Measurements from ENCODE around the gene MTCH1. TPM values are rescaled to one million over a fixed set of nuclear protein-coding genes. Genes with fewer than 3 reads are reported as not detected.

Gene MTCH1
- total RNA-seq, 2 donors from 2014 or later = 226 to 235 TPM

- no peaks in the 10 kb centered on the region for H3K4me1 ChIP-seq (ENCODE audit: control insufficient read depth, insufficient read depth, low read length)
- Mint-ChIP-seq H3K4me3 (no peak overlapping the region), H3K4me1 (peaks cover 2% of the 10 kb centered on the region), H3K36me3 (ENCODE audit: low read depth) (no peaks in the 10 kb centered on the region), H3K9me3 (no peaks in the 10 kb centered on the region), H3K27me3 (ENCODE audit: insufficient read depth) (peaks cover 3% of the 10 kb centered on the region), H3K27ac (no peak overlapping the region)
- 86 to 90% methylated on average over 8 to 12 of the region's 12 CpGs for WGBS, 2 experiments (ENCODE audit: insufficient coverage in 1 of 2, insufficient read length in 1 of 2)
- peak; percentile 36 for DNase-seq
- H3K9me3 ChIP-seq (ENCODE audit: control insufficient read depth, low read length) = no peaks in the 10 kb centered on the region
- H3K36me3 ChIP-seq (ENCODE audit: control insufficient read depth, insufficient read depth, low read length) = no peaks in the 10 kb centered on the region
- no peak for TF ChIP-seq CTCF (conservative IDR thresholded peaks at IDR 0.05)
- no peak overlapping the region for H3K9ac ChIP-seq (ENCODE audit: extremely low read depth, low read length, poor library complexity, severe bottlenecking)
- H3K27ac ChIP-seq (ENCODE audit: low read depth, low read length) = no peak overlapping the region
- H3K4me3 ChIP-seq (ENCODE audit: low read length) = no peak overlapping the region
- no peaks in the 10 kb centered on the region for H3K27me3 ChIP-seq (ENCODE audit: control insufficient read depth, insufficient read depth, low read length, poor library complexity, severe bottlenecking)
Observed at GRCh38 chr6:36947570-36948351, 38.2 kb downstream of the MTCH1 start.

- no peaks in the 10 kb centered on the region for H3K4me1 ChIP-seq (ENCODE audit: control insufficient read depth, insufficient read depth, low read length)
- H3K27ac Mint-ChIP-seq = no peak overlapping the region
- no peaks in the 10 kb centered on the region for H3K27me3 ChIP-seq (ENCODE audit: control insufficient read depth, insufficient read depth, low read length, poor library complexity, severe bottlenecking)
- no peak for TF ChIP-seq CTCF (conservative IDR thresholded peaks at IDR 0.05)
- peaks cover 5% of the 10 kb centered on the region for H3K9me3 Mint-ChIP-seq
- H3K36me3 Mint-ChIP-seq (ENCODE audit: low read depth) = no peaks in the 10 kb centered on the region
- H3K4me1 Mint-ChIP-seq = peaks cover 2% of the 10 kb centered on the region
- H3K36me3 ChIP-seq (ENCODE audit: control insufficient read depth, insufficient read depth, low read length) = no peaks in the 10 kb centered on the region
- no peak overlapping the region for H3K4me3 Mint-ChIP-seq
- H3K9ac ChIP-seq (ENCODE audit: extremely low read depth, low read length, poor library complexity, severe bottlenecking) = no peak overlapping the region
- H3K4me3 ChIP-seq (ENCODE audit: low read length) = no peak overlapping the region
- peak; percentile 36 for DNase-seq
- peaks cover 3% of the 10 kb centered on the region for H3K27me3 Mint-ChIP-seq (ENCODE audit: insufficient read depth)
- no peaks in the 10 kb centered on the region for H3K9me3 ChIP-seq (ENCODE audit: control insufficient read depth, low read length)
- no peak overlapping the region for H3K27ac ChIP-seq (ENCODE audit: low read depth, low read length)
- whole genome bisulfite sequencing, 2 experiments (ENCODE audit: insufficient coverage in 1 of 2, insufficient read length in 1 of 2) = 92 to 100% methylated on average over 1 to 4 of the region's 4 CpGs
Observed at GRCh38 chr6:36946526-36946925, 39.5 kb downstream of the MTCH1 start.

DNA sequence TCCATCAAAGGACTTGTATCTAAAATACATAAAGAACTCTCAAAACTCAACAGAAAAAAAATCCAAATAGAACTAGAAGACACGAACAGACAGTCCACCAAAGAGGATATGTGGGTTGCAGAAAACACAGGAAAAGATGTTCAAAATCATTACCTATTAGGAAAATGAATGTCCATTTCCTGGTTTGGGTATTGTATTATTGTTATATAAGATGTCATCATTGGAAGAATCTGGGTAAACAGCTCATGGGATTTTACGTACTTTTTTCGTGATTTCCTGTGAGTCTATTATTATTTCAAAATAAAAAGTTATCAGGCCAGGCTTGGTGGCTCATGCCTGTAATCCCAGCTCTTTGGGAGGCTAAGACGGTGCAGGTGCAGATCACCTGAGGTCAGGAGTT, 40.7 kb downstream of the MTCH1 start:
- H3K9me3 Mint-ChIP-seq = peaks cover 13% of the 10 kb centered on the region
- H3K27ac ChIP-seq (ENCODE audit: low read depth, low read length) = no peak overlapping the region
- peaks cover 3% of the 10 kb centered on the region for H3K27me3 Mint-ChIP-seq (ENCODE audit: insufficient read depth)
- DNase-seq = peak; percentile 10
- no peak for TF ChIP-seq CTCF (conservative IDR thresholded peaks at IDR 0.05)
- H3K4me1 ChIP-seq (ENCODE audit: control insufficient read depth, insufficient read depth, low read length) = no peaks in the 10 kb centered on the region
- peaks cover 2% of the 10 kb centered on the region for H3K4me1 Mint-ChIP-seq
- H3K36me3 ChIP-seq (ENCODE audit: control insufficient read depth, insufficient read depth, low read length) = no peaks in the 10 kb centered on the region
- H3K9ac ChIP-seq (ENCODE audit: extremely low read depth, low read length, poor library complexity, severe bottlenecking) = no peak overlapping the region
- no peak overlapping the region for H3K4me3 Mint-ChIP-seq
- no peaks in the 10 kb centered on the region for H3K27me3 ChIP-seq (ENCODE audit: control insufficient read depth, insufficient read depth, low read length, poor library complexity, severe bottlenecking)
- no peaks in the 10 kb centered on the region for H3K9me3 ChIP-seq (ENCODE audit: control insufficient read depth, low read length)
- no peak overlapping the region for H3K27ac Mint-ChIP-seq
- WGBS, 2 experiments (ENCODE audit: insufficient coverage in 1 of 2, insufficient read length in 1 of 2) = 94 to 95% methylated on average over 3 to 4 of the region's 4 CpGs
- H3K4me3 ChIP-seq (ENCODE audit: low read length) = no peak overlapping the region
- peaks cover 1% of the 10 kb centered on the region for H3K36me3 Mint-ChIP-seq (ENCODE audit: low read depth)
